ENCODE results near the gene DNAAF9.
"Not testable (repeated sequence)": the region's sequence is repeated elsewhere in the genome, so short reads cannot be mapped to it uniquely, and the experiment has no call there.

Gene DNAAF9

GRCh38 chr20:3407040-3407770, at the start of gene DNAAF9:
DNAAF9 (minus strand) TSS chr20:3407669; CDS start chr20:3407557, 112 bp downstream.
- DNase-seq, result peak; percentile 47 to 54

GRCh38 chr20:3456648-3457047, 49.2 kb upstream of the DNAAF9 start:
- no peak for DNase-seq

GRCh38 chr20:3454831-3455230, 47.4 kb upstream of the DNAAF9 start:
- no peak for DNase-seq

DNA sequence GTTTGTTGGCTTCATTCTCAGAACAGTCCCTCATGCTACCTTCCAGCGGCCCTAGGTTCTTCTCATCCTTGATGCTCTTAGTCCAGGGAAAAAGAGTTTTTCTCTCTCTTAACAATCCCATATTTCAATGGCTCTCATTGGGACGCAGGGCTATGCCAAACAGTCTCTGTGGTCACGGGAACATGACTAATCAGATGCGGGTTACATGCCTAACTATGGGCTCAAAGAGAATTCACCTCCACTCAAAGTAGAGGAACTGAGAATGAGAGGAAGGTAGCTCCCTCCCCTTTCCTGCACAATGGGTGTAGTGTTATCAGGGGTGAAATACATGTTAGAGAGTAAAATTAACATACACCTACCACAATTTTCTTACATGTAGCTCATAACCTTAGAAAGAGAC, 45.2 kb upstream of the DNAAF9 start:
- DNase-seq, result no peak

- no peak for DNase-seq
Observed at GRCh38 chr20:3452136-3452535, 44.7 kb upstream of the DNAAF9 start.

- DNase-seq, result no peak
Observed at GRCh38 chr20:3449319-3449718, 41.9 kb upstream of the DNAAF9 start.

- no peak for DNase-seq
Observed at GRCh38 chr20:3447321-3447720, 39.9 kb upstream of the DNAAF9 start.

- no peak for DNase-seq
Observed at GRCh38 chr20:3446779-3447178, 39.3 kb upstream of the DNAAF9 start.

- no peak for DNase-seq
Observed at GRCh38 chr20:3436864-3437574, 29.6 kb upstream of the DNAAF9 start.

GRCh38 chr20:3434232-3434631, 26.8 kb upstream of the DNAAF9 start:
- DNase-seq, result no peak

GRCh38 chr20:3433744-3434143, 26.3 kb upstream of the DNAAF9 start:
- DNase-seq, result no peak

- no peak for DNase-seq
Observed at GRCh38 chr20:3432844-3433243, 25.4 kb upstream of the DNAAF9 start.

GRCh38 chr20:3431109-3431508, 23.6 kb upstream of the DNAAF9 start:
- DNase-seq, result no peak

GRCh38 chr20:3430376-3431069, 23.1 kb upstream of the DNAAF9 start:
- no peak for DNase-seq

DNA sequence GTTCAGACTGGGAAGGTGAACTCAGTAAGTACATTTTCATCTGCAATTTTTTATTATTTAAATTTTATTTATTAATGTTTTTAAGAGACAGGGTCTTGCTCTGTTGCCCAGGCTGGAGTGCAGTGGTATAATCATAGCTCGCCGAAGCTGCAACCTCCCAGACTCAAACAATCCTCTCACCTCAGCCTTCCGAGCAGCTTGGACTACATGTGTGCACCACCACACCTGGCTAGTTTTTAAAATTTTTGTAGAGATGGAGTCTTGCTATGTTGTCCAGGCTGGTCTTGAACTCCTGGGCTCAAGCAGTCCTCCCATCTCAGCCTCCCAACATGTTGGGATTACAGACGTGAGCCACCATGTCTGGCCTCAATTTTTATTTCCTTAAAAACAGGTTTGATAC, 19.3 kb upstream of the DNAAF9 start:
- not testable (repeated sequence) for DNase-seq

DNA sequence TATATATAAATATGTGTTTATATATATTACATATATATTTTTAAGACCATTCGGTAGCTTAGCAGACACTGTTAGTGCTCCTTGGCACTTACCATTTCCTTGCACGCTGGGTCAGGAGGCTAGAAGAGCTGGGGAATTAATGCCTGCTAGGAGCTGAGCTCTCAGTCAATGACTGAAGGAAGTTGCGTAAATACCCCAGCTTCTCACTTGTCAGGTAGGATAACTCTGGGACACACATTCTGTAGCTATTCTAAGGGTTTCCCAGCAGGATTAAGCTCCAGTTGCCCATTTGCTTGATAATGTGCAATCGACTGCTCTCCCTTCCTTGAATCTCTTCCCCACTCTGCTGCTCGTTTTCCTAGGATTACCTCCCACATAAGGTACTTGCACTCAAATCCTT, 15.7 kb upstream of the DNAAF9 start:
- DNase-seq, result no peak

- no peak for DNase-seq
Observed at GRCh38 chr20:3421985-3422384, 14.5 kb upstream of the DNAAF9 start.

DNA sequence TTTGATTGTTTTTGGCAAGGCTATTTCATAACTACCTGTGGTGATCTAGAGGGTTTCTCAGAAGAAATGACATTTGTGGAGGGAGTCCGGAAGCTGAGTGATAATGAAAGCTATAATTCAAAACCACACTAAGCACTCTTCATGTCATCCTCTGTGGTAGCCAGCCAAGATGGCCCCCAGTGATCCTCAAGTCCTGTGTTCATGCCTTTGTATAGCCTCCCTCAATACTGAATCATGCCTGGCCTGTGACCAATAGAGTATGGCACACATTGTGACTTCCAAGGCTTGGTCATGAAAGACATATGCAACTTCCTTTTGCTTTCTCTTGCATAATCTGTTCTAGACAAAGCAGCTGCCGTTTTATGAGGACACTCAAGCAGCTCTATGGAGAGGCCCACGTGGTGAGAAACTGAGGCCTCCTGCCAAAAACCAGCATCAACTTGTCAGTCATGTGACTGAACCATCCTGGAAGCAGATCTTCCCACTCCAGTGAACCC, 12.8 kb upstream of the DNAAF9 start:
- peak; percentile 47 to 62 for DNase-seq

DNA sequence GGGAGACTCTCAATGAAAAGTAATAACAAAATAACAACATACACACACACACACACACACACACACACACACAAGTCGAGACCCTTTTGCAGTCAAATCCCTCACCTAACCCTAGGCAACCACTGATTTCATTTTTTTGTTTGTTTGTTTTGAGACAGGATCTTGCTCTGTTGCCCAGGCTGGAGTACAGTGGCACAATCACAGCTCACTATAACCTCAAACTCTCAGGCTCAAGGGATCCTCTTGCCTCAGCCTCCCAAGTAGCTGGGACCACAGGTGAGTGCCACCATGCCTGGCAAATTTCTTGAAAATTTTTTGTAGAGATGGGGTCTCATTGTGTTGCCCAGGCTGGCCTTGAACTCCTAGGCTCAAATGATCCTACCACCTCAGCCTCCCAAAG, 10.7 kb upstream of the DNAAF9 start:
- DNase-seq, result not testable (repeated sequence)

GRCh38 chr20:3414122-3414521, 6.7 kb upstream of the DNAAF9 start:
- no peak for DNase-seq

GRCh38 chr20:3413393-3413889, 6.0 kb upstream of the DNAAF9 start:
- DNase-seq, result no peak

- no peak for DNase-seq
Observed at GRCh38 chr20:3412600-3413392, 5.3 kb upstream of the DNAAF9 start.

- DNase-seq, result no peak
Observed at GRCh38 chr20:3410464-3410863, 3.0 kb upstream of the DNAAF9 start.
